ENCODE results near the gene HSD11B2.
"Not testable (repeated sequence)": the region's sequence is repeated elsewhere in the genome, so short reads cannot be mapped to it uniquely, and the experiment has no call there.

Gene HSD11B2

DNA sequence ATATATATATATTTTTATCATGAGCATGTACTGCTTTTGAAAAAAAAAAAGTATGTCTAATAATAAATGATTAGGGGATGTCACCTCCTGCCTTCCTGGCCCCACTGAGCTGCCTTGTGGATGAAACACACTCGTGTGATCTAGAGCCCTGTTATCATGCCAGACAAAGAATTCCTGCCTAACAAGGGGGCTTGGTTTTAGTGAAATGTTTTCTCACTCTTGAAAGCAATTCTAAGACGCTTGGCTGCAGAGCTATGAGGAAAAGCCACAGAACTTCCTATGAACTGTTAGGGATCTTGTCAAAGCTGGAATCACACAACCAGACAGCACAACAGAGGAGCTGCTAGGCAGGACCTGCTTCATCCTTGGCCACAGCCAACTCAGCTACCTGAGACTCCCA, 18.6 kb upstream of the HSD11B2 start:
- no peak for DNase-seq (ENCODE audit: low read depth in 1 of 2, low spot score in 1 of 2)
- in situ Hi-C loops (cut with HindIII; ENCODE audit: low pct_unique_long_range_greater_than_20kb, low sequenced_read_pairs) = no loop called here
- TF ChIP-seq JUND (IDR thresholded peaks at IDR 0.05; ENCODE audit: low read depth) = no peak

- in situ Hi-C loops (cut with HindIII; ENCODE audit: low pct_unique_long_range_greater_than_20kb, low sequenced_read_pairs) = no loop called here
- TF ChIP-seq JUND (IDR thresholded peaks at IDR 0.05; ENCODE audit: low read depth) = no peak
- DNase-seq (ENCODE audit: low read depth in 1 of 2, low spot score in 1 of 2) = no peak
Observed at GRCh38 chr16:67413978-67414911, 16.7 kb upstream of the HSD11B2 start.

DNA sequence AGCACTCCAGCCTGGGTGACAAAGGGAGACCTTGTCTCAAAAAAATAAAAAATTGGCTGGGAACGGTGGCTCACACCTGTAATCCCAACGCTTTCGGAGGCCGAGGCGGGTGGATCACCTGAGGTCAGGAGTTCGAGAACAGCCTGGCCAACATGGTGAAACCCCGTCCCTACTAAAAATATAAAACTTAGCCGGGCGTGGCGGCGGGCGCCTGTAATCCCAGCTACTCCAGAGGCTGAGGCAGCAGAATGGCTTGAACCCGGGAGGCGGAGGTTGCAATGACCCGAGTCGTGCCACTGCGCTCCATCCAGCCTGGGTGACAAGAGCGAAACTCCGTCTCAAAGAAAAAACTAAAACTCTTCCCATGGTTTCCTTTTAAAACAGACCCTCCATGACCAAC, 15.5 kb upstream of the HSD11B2 start:
- in situ Hi-C loops (cut with HindIII; ENCODE audit: low pct_unique_long_range_greater_than_20kb, low sequenced_read_pairs); DNase-seq (ENCODE audit: low read depth in 1 of 2, low spot score in 1 of 2): not testable (repeated sequence)

DNA sequence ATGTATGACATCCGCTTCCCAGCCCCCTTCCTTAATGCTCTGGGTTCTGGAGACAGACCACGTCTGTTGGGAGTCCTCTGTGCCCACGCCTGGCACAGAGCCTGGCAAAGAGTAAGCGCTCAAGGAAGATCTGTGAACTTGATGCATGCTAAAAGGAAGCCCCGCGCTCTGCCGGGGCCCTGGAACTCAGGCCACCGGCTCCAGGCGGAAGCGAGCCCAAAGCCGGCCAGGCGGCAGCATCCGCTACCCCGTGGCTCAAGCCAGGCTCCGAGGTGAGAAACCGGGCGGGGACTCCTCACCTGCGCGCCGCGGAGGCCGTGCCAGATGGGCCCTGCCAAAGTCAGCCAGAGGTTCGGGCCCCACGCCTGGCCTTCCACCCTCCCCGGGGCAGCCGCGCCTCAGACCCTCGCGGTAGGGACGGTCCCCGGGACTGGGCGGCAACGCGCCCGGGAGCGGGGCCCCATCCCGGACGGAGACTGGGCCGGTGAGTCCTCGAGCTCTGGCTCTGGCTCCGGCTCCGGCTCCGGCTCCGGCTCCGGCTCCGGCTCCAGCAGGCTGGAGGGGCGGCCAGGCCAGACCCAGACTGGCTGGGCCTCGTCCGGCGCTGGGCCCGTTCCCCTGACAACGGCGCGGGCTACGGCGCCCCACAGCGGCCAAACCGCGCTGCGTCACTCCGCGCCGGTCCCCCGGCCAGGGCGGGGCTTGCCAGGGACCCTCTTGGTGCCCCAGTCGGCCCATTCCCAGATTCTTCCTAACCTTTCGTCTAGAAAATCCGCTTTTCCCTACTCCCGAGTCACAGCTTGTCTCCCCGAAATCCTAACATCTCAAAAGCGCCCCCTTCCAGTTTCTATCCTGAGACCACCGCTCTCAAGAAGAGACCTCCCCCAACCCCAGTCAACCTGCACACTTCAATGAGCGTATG, 14.8 kb upstream of the HSD11B2 start, which contains the start of gene ZDHHC1:
Gene ZDHHC1, minus strand, starts transcription at position 606 of the 922 bp plus-strand sequence. CDS start 8,702 bp downstream, outside the sequence.
- in situ Hi-C loops (cut with HindIII; ENCODE audit: low pct_unique_long_range_greater_than_20kb, low sequenced_read_pairs) = no loop called here
- no peak for TF ChIP-seq JUND (IDR thresholded peaks at IDR 0.05; ENCODE audit: low read depth)
- peak; percentile 63 to 73 for DNase-seq (ENCODE audit: low read depth in 1 of 2, low spot score in 1 of 2)

- DNase-seq (ENCODE audit: low read depth in 1 of 2, low spot score in 1 of 2) = no peak
- in situ Hi-C loops (cut with HindIII; ENCODE audit: low pct_unique_long_range_greater_than_20kb, low sequenced_read_pairs) = no loop called here
- no peak for TF ChIP-seq JUND (IDR thresholded peaks at IDR 0.05; ENCODE audit: low read depth)
Observed at GRCh38 chr16:67417333-67418061, 13.4 kb upstream of the HSD11B2 start.

DNA sequence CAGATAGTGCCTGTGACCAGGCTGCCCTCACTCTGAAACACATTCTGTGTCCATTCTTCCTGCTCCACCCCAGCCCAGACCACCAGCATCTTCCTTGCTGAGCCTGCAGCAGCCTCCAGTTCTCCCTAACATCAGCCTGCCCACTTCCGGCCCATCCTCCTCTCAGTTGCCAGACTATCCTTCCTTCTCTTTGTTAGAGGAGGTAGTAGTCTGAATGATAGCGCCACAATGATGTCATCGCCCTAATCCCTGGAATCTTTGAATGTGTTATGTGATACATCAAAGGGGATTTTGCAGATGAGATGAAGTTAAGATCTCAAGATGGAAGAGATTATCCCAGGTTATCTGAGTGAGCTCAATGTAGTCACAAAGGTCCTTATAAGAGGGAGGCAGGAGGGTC, 11.4 kb upstream of the HSD11B2 start:
- DNase-seq (ENCODE audit: low read depth in 1 of 2, low spot score in 1 of 2) = no peak
- in situ Hi-C loops (cut with HindIII; ENCODE audit: low pct_unique_long_range_greater_than_20kb, low sequenced_read_pairs) = no loop called here

GRCh38 chr16:67419931-67420330, 11.0 kb upstream of the HSD11B2 start:
- TF ChIP-seq JUND (IDR thresholded peaks at IDR 0.05; ENCODE audit: low read depth) = no peak
- in situ Hi-C loops (cut with HindIII; ENCODE audit: low pct_unique_long_range_greater_than_20kb, low sequenced_read_pairs) = no loop called here

More for the DNA sequence above, 11.4 kb upstream of the HSD11B2 start:
- no peak for TF ChIP-seq JUND (IDR thresholded peaks at IDR 0.05; ENCODE audit: low read depth)

GRCh38 chr16:67421030-67421429, 9.9 kb upstream of the HSD11B2 start:
- no peak for TF ChIP-seq JUND (IDR thresholded peaks at IDR 0.05; ENCODE audit: low read depth)
- in situ Hi-C loops (cut with HindIII; ENCODE audit: low pct_unique_long_range_greater_than_20kb, low sequenced_read_pairs) = no loop called here
- no peak for DNase-seq (ENCODE audit: low read depth in 1 of 2, low spot score in 1 of 2)

More at GRCh38 chr16:67419931-67420330, 11.0 kb upstream of the HSD11B2 start:
- DNase-seq (ENCODE audit: low read depth in 1 of 2, low spot score in 1 of 2) = no peak

GRCh38 chr16:67423015-67423414, 7.9 kb upstream of the HSD11B2 start:
- no peak for DNase-seq (ENCODE audit: low read depth in 1 of 2, low spot score in 1 of 2)
- TF ChIP-seq JUND (IDR thresholded peaks at IDR 0.05; ENCODE audit: low read depth) = no peak
- in situ Hi-C loops (cut with HindIII; ENCODE audit: low pct_unique_long_range_greater_than_20kb, low sequenced_read_pairs) = no loop called here

- no peak for TF ChIP-seq JUND (IDR thresholded peaks at IDR 0.05; ENCODE audit: low read depth)
- DNase-seq (ENCODE audit: low read depth in 1 of 2, low spot score in 1 of 2) = no peak
- in situ Hi-C loops (cut with HindIII; ENCODE audit: low pct_unique_long_range_greater_than_20kb, low sequenced_read_pairs) = no loop called here
Observed at GRCh38 chr16:67423611-67424260, 7.2 kb upstream of the HSD11B2 start.

DNA sequence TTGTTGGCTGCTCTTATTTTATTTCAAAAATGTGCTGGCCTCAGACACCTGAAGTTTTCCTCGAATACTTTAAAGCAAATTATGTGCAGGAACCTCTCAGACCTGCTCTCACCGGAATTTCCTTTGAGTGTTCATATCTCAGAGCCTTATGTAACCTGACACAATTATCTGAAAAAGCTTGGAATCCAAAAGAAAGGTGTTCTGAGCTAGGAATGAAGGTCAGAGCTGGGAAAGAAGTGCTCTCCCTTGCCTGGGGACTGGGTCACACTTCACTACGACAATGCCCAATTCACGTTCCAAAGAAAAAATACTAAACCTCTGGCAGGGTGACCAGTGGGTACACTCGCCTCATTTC, 6.7 kb upstream of the HSD11B2 start:
- DNase-seq (ENCODE audit: low read depth in 1 of 2, low spot score in 1 of 2) = no peak
- in situ Hi-C loops (cut with HindIII; ENCODE audit: low pct_unique_long_range_greater_than_20kb, low sequenced_read_pairs) = no loop called here
- TF ChIP-seq JUND (IDR thresholded peaks at IDR 0.05; ENCODE audit: low read depth) = no peak

- in situ Hi-C loops (cut with HindIII; ENCODE audit: low pct_unique_long_range_greater_than_20kb, low sequenced_read_pairs) = no loop called here
- TF ChIP-seq JUND (IDR thresholded peaks at IDR 0.05; ENCODE audit: low read depth) = no peak
Observed at GRCh38 chr16:67425061-67425460, 5.9 kb upstream of the HSD11B2 start.

More at GRCh38 chr16:67425061-67425460, 5.9 kb upstream of the HSD11B2 start:
- no peak for DNase-seq (ENCODE audit: low read depth in 1 of 2, low spot score in 1 of 2)

All from T47D (cell line).